HL-60 (cell line): ENCODE measurements around the gene CAMTA1.

Experiments used
- DNase-seq, 2 experiments: peaks; one replicate each; pipeline ENCODE4 v3.0.0-alpha.2; 2010 to 2020; ENCODE audit warnings: low read depth in 1 of 2, low spot score in 1 of 2
- H3K27ac ChIP-seq: fragments of 250-450 bp; sonication (Bioruptor Pico); replicated peaks from 2 replicates; pipeline ENCODE4 v1.5.1; 2020; ENCODE audit warnings: mild to moderate bottlenecking, moderate library complexity
- H3K27me3 ChIP-seq: fragments of 250-450 bp; sonication (Bioruptor Pico); 2 replicates; pipeline ENCODE4 v1.5.1; 2021; ENCODE audit warnings: mild to moderate bottlenecking, moderate library complexity; ENCODE audit not compliant: insufficient read depth, poor library complexity, severe bottlenecking
- H3K4me3 ChIP-seq: replicated peaks from 2 replicates; pipeline ENCODE4 v1.5.1; 2011; ENCODE audit warnings: mild to moderate bottlenecking, control low read depth, low read length; ENCODE audit not compliant: insufficient read depth
- CTCF ChIP-seq: IDR thresholded peaks from one replicate; pipeline ENCODE4 v1.5.1; 2011; ENCODE audit warnings: low read length, control low read depth, inconsistent platforms; ENCODE audit not compliant: insufficient read depth
- GABPA ChIP-seq: IDR thresholded peaks from 2 replicates; pipeline ENCODE4 v1.6.1; 2012; ENCODE audit warnings: low read depth
- POLR2AphosphoS5 ChIP-seq: IDR thresholded peaks from 2 replicates; pipeline ENCODE4 v1.6.1; 2012; ENCODE audit warnings: low read depth
- REST ChIP-seq: IDR thresholded peaks from 2 replicates; pipeline ENCODE4 v1.6.1; 2012; ENCODE audit warnings: low read depth; ENCODE audit not compliant: insufficient replicate concordance
- SPI1 ChIP-seq: IDR thresholded peaks from 2 replicates; pipeline ENCODE4 v1.6.1; 2012; ENCODE audit warnings: low read depth, mild to moderate bottlenecking, borderline replicate concordance

Gene CAMTA1

GRCh38 chr1:7265771-7266371, 480.6 kb downstream of the CAMTA1 start:
- H3K27ac ChIP-seq, result no peak overlapping the region
- no peak for DNase-seq
- no peak overlapping the region for H3K4me3 ChIP-seq
- H3K27me3 ChIP-seq, result peaks cover 4% of the 10 kb centered on the region
- TF ChIP-seq CTCF (no peak), GABPA (no peak), POLR2AphosphoS5 (no peak), SPI1 (no peak), REST (no peak)

GRCh38 chr1:7266561-7266960, 481.3 kb downstream of the CAMTA1 start:
- no peak for TF ChIP-seq POLR2AphosphoS5
- TF ChIP-seq REST, result no peak

GRCh38 chr1:7267493-7267892, 482.2 kb downstream of the CAMTA1 start:
- Histone ChIP-seq H3K27me3 (peaks cover 4% of the 10 kb centered on the region), H3K27ac (no peak overlapping the region), H3K4me3 (no peak overlapping the region)
- no peak for DNase-seq
- TF ChIP-seq CTCF (no peak), POLR2AphosphoS5 (no peak), REST (no peak), SPI1 (no peak), GABPA (no peak)

More at GRCh38 chr1:7266561-7266960, 481.3 kb downstream of the CAMTA1 start:
- no peak for DNase-seq
- H3K4me3 ChIP-seq, result no peak overlapping the region
- H3K27ac ChIP-seq, result no peak overlapping the region
- peaks cover 4% of the 10 kb centered on the region for H3K27me3 ChIP-seq
